NCI-H2081 treated with DMSO at 0.1 percent for 48 hours (cell line): ENCODE measurements around the gene TGFBRAP1.
"Not testable (repeated sequence)": the region's sequence is repeated elsewhere in the genome, so short reads cannot be mapped to it uniquely, and the experiment has no call there.

Experiments
- DNase-seq: peaks from one replicate; lab custom pipeline; 2025; lab: John Stamatoyannopoulos, UW

The TGFBRAP1 gene

DNA sequence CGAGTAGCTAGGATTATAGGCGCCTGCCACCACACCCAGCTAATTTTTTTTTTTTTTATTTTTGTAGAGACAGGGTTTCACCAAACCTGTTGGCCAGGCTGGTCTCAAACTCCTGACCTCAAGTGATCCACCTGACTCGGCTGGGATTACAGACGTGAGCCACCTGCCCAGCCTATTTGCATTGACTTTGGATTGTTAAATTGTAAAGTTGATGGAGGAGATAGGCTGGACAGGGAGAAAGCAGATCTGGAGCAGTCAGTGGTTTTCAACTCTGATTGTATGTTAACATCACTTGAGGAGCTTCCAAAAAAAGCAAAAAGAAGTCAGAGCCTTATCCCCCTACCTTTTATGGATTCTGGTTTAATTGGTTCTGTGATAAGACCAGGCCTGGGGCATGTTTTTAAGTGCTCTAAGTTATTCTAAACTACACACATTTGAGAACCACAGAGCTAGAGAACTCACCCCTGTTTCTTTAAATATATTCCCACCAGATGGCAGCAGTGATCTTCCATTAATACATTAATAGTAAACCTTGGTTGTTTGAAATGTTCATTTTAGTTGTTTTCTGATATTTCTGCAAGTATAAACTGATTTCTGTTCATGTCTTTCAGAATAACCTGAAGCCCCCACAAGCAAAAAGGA lies 15.3 kb upstream of the TGFBRAP1 start:
- DNase-seq: no peak

- DNase-seq: no peak
Observed at GRCh38 chr2:105339414-105339813, 9.9 kb upstream of the TGFBRAP1 start.

- no peak for DNase-seq
Observed at GRCh38 chr2:105338020-105338385, 8.5 kb upstream of the TGFBRAP1 start.

DNA sequence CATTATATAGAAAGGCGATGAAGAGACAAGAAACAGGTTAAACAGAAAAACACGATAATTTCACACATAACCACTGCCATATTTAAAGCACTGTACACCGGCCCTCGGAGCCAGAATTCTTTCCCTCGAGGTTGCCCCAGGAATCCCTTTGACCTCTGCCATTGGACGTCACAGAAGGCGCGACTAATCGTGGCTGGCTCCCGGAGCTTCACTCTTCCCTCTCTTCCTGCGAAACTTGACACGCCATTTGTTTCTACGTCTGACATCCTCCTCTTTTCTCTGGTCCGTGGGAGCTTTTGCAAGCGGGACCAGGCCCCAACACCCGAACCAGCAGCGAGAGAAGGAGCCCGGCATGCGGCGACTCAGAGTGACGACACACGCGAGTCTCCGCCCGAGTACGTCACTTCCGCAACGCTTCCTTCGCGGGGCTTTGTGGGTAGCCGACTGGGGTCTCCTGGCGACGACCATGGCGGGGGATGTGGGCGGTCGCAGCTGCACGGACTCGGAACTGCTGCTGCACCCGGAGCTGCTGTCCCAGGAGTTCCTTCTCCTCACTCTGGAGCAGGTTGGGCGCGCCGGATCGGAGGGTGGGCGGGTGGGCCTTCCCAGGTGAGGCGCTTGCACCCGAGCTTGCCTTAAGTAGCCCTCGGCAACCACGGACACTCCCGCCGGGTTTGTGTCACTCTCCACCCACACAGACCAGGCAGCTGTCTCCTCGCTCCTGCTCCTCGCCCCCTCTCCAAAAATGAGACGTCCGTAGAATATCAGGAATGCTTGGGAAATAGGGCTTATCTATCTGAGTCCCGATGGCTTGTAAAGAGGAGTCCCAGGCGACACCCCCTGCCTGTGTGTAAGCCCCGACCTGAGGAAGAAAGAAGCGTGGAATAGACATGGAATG lies 7.8 kb upstream of the TGFBRAP1 start, which contains the start of gene C2orf49:
C2orf49 (plus strand) TSS at position 419 of the 898 bp plus-strand sequence; CDS start at position 467, 48 bp downstream.
- DNase-seq: peak; percentile 63

GRCh38 chr2:105336786-105337121 lies 7.2 kb upstream of the TGFBRAP1 start:
- DNase-seq: no peak

- DNase-seq: no peak
Observed at GRCh38 chr2:105335469-105335868, 5.9 kb upstream of the TGFBRAP1 start.

DNA sequence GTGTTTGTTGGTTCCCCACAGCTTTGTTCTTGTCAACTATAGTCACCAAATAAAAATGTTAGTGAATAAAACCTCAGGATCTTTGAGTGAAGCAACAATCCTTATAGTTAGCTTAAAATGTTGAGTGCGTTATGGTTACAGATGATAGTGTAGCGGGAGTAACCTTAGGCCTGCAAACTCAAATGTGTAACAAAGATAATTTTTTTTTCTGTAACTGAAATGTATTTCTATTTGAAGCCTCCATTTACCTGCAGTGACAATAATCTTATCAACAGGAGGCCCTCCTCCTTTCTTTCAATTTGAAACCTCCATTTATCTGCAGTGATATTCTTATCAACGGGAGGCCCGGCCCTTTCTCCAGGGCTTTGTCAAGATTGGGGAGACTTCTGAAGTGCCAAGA lies 4.7 kb upstream of the TGFBRAP1 start:
- no peak for DNase-seq

GRCh38 chr2:105330681-105331375 lies 1.3 kb upstream of the TGFBRAP1 start:
- no peak for DNase-seq

DNA sequence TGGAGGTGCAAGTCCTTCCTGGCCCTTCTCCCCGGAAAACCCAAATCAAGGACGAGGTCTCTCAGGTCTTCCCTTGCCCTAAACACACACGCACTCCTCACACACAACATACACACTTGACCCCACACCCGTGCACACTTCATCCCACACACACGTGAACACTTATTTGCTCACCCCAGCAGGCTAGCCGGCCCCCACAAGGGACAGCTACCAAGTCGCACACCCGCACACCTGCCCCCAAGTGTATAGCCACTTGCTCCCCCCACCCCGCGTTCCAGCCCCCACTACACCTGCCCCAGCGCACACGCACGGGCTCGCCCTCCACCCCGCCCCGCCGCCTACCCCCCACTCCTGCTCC lies 359 bp downstream of the TGFBRAP1 start:
- no peak for DNase-seq

DNA sequence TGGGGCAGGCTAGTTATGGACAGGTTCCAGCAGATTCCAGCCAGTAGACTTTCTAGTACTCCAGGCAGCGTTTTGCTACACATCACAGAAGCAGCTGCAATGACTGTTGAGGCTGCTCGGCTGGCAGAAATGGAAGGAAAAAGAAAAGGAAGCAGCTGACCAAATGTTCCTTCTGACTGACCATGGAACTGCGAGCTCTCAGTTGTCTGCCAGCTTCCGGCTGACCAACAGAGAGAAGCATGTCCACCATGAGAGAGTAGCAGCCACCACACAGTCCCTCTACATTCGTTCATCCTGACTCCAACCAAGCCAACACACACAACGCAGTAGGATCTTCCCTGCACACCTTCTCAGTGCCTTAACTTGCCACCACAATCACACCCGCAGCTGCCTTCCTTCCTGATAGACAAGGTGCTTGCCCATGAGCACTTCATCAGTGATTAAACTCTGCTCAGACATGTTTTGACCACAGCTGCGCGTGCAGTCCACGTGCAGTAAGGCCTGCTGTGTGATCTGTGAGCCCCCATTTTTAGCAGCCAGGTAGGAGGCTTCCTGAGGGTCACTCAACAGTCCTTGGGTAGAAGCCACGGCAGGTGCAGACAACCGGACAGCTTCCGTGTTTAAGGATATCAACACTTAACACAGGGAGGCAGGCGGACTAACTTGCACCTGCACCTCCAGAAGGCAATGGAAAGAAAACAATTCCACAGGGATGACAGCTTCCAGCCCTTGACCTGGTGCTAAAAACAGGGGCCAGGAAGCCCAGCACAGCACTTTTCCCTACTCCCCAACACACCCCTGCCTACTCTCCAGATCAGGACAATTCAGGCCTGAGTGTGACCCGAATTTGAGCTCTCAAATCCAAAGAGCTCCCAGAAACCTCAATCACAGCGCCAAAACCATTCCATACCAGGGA lies 996 bp downstream of the TGFBRAP1 start:
- DNase-seq: no peak

DNA sequence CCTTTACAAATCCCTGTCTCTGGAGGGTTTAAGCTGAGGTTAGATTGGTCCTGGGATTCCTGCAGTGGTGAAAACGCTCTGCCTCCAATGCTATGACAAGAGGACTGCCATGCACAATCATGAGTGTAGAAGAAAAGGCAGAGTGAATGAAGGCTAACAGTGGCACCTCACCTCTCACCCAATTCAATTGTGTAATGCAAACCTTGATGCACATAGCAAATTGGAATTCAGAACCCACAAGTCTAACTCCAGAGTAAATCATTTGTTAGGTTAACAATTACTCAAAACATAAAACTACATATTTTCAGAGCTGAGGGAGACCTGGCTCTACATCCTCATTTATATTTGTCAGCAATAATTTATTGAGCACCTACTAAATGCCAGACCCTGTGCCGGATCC lies 1.8 kb downstream of the TGFBRAP1 start:
- DNase-seq: no peak

GRCh38 chr2:105327271-105327670 lies 2.3 kb downstream of the TGFBRAP1 start:
- not testable (repeated sequence) for DNase-seq

GRCh38 chr2:105325389-105325963 lies 4.1 kb downstream of the TGFBRAP1 start:
- DNase-seq: no peak

DNA sequence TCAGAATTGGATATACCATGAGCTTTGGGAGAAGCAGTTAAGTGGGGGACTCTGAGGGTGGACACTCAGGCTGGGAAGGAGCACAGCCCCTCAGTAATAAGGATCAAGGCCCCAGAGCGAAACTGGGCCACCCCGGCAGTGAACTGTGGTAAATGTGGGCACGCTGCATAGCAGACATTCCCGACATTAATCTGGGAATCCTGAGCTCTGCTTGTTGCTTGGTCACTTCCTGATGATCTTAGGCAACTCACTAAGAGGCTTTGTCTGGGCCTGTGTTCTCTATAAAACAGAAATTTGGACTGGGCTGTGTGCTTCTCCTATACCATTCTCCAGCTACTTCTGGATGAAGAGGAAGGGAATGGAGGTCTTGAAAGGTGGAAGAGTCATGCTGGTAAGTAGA lies 4.8 kb downstream of the TGFBRAP1 start:
- DNase-seq: no peak

GRCh38 chr2:105324101-105324500 lies 5.4 kb downstream of the TGFBRAP1 start:
- no peak for DNase-seq

DNA sequence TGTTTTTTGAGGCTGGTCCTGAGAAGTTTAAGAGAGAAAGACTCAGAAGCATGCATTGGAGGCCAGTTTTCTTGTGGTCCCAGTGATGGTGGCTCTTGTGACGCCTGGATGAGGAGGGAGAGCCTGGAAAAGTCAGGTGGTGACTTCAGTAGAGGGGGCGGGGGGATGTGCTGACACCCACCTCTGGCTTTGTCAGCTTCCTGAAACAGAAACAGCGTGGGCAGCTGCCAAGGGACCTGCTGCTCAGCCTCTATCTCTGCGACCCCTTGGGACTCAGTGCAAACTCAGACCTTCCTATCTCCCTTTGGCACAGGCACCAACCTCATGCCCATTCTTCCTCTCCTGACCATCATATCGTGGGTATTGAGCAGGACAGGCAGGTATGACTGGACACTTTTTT lies 6.4 kb downstream of the TGFBRAP1 start:
- no peak for DNase-seq

- DNase-seq: no peak
Observed at GRCh38 chr2:105321875-105322646, 7.5 kb downstream of the TGFBRAP1 start.

- DNase-seq: no peak
Observed at GRCh38 chr2:105320651-105321215, 8.8 kb downstream of the TGFBRAP1 start.

DNA sequence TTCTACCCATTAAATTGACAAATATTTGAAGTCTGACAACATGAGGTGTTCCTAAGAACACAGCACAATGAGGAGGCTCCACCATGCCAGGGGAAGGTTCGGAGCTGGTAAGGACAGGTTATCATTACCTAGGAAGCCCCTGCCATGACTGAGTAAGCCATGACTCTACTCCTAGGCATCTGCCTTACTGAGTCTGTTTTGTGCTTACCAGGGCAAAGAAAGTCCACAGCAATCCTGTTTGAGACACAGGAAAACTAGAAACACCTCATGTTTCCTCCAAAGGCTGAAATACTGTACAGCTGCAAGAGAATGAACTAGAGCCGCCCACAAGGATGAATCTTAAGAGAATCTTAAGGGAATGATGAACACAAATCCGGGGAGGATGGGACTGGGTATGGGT lies 11.6 kb downstream of the TGFBRAP1 start:
- DNase-seq: no peak

GRCh38 chr2:105315314-105315713 lies 14.2 kb downstream of the TGFBRAP1 start:
- DNase-seq: no peak
